H1 (cell line): ENCODE data around the gene OR51V1.

Experiments used
- ASH2L ChIP-seq: fragments of 200-600, 300-600 bp; sonication (generic); IDR thresholded peaks from one replicate; pipeline ENCODE4 v1.7.1; 2017; ENCODE audit warnings: low read length
- CTCF ChIP-seq, 3 experiments: IDR thresholded peaks; 1 replicate in 2 of 3; 2 replicates in 1 of 3; pipeline versions ENCODE4 v1.5.1 to v1.6.1; 2011; ENCODE audit warnings: low read length in 3 of 3, mild to moderate bottlenecking in 3 of 3, inconsistent platforms in 2 of 3, low read depth in 1 of 3, moderate library complexity in 1 of 3; ENCODE audit not compliant: insufficient read depth in 1 of 3; ENCODE audit errors: control extremely low read depth in 1 of 3
- GABPA ChIP-seq: IDR thresholded peaks from 2 replicates; pipeline ENCODE4 v1.6.1; 2011; ENCODE audit warnings: mild to moderate bottlenecking, low read length, moderate library complexity, borderline replicate concordance; ENCODE audit not compliant: insufficient read depth
- POLR2AphosphoS5 ChIP-seq: IDR thresholded peaks from 2 replicates; pipeline ENCODE4 v1.6.1; 2011; ENCODE audit warnings: low read depth, low read length

GRCh38 chr11:5188201-5188600, 12.3 kb downstream of the OR51V1 start:
- no peak for TF ChIP-seq GABPA
- TF ChIP-seq CTCF (IDR thresholded peaks at IDR 0.05; ENCODE audit: control extremely low read depth in 1 of 3, insufficient read depth in 1 of 3, low read depth in 1 of 3, low read length in 3 of 3): no peak
- TF ChIP-seq POLR2AphosphoS5: no peak
- no peak for TF ChIP-seq ASH2L
